ENCODE data around the gene RTN1. TPM values are rescaled to one million over a fixed set of nuclear protein-coding genes. Genes with fewer than 3 reads are reported as not detected.

Gene RTN1
- polyA plus RNA-seq, 2 of the 4 experiments (the other 2 are of a cell fraction) = 0.09 TPM; not detected in 1

DNA sequence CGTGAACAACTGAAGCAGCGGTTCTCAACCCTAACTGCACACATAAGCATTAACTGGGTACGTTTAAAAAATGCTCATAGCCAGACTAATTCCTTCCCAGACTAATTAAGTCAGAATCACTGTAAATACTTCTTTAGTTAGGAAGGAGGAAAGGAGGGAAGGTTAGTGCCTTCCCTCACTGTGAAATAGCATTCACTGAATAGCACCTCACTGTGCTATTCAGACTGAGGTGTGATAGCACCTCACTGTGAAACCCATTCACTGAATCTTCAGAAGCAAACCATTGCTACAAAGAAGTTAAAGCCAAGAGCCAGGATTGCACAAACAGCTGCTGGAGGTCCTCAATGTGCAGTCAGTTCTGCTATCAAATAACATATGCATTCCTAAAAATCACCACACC is 58.8 kb downstream of the RTN1 start:
- WGBS (ENCODE audit: missing lambda C conversion rate) = 7% methylated on average over 3 of the region's 3 CpGs
- no peak for TF ChIP-seq CHD2 (IDR thresholded peaks at IDR 0.05; ENCODE audit: low read length, partially characterized antibody)
- TF ChIP-seq, protein P1, sequence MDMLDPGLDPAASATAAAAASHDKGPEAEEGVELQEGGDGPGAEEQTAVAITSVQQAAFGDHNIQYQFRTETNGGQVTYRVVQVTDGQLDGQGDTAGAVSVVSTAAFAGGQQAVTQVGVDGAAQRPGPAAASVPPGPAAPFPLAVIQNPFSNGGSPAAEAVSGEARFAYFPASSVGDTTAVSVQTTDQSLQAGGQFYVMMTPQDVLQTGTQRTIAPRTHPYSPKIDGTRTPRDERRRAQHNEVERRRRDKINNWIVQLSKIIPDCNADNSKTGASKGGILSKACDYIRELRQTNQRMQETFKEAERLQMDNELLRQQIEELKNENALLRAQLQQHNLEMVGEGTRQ (IDR thresholded peaks at IDR 0.05) = no peak
- no peak for TF ChIP-seq ZFP36 (IDR thresholded peaks at IDR 0.05; ENCODE audit: borderline replicate concordance, partially characterized antibody)
- Histone ChIP-seq H3K4me1 (no peaks in the 10 kb centered on the region), H3K4me2 (no peak overlapping the region), H3K4me3 (no peak overlapping the region), H3K9me3 (no peaks in the 10 kb centered on the region), H3K27ac (no peak overlapping the region)
- ATAC-seq (no peak), DNase-seq (ENCODE audit: low read depth in 1 of 2, low spot score in 1 of 2) (no peak), FAIRE-seq (no peak)
- POLR2A ChIA-PET = no interaction called here
- CTCF ChIA-PET = interaction anchor here (1.0 kb wide), 1 partner anchor 373 kb away, joined by 4 read pairs; no protein-coding TSS in a partner anchor

DNA sequence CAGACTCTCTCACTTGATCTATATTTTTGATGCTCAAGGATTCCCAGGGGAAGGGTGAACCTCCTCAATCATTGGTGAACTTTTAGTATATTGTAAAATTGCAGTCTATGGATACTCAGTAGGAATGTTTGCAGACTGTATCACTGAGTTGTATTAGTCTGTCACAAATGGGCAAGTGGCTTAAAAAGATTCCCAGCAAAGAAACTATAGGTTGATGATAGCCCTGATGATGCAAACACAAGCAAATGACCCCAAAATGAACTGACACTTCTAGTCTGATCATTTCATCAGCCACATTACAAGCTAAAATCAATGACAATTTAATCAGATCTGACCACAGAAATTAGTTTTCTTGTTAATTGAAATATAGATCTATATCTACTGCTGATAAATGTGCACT is 59.5 kb downstream of the RTN1 start:
- ChIA-PET POLR2A (no interaction called here), CTCF (interaction anchor here (1.0 to 1.1 kb wide), 2 partner anchors 38 to 373 kb away, joined by 3 to 4 read pairs; no protein-coding TSS in a partner anchor)
- Histone ChIP-seq H3K27ac (no peak overlapping the region), H3K9me3 (no peaks in the 10 kb centered on the region), H3K4me3 (no peak overlapping the region), H3K4me1 (no peaks in the 10 kb centered on the region), H3K4me2 (no peak overlapping the region)
- DNase-seq (ENCODE audit: low read depth in 1 of 2, low spot score in 1 of 2) (no peak), FAIRE-seq (no peak), ATAC-seq (no peak)
- TF ChIP-seq FOSL2 (IDR thresholded peaks at IDR 0.05) (no peak), FOSL2 (CRISPR knock-in tag; IDR thresholded peaks at IDR 0.05) (no peak), FOSB (CRISPR knock-in tag; IDR thresholded peaks at IDR 0.05) (no peak), RAD21 (conservative IDR thresholded peaks at IDR 0.05 in 1 of 2, IDR thresholded peaks at IDR 0.05 in 1 of 2) (no peak), TP53 (CRISPR knock-in tag; IDR thresholded peaks at IDR 0.05) (no peak), RARB (CRISPR knock-in tag; IDR thresholded peaks at IDR 0.05) (no peak), HES2 (IDR thresholded peaks at IDR 0.05) (no peak), KDM1A (IDR thresholded peaks at IDR 0.05; ENCODE audit: low read depth) (no peak), ZFP36 (IDR thresholded peaks at IDR 0.05; ENCODE audit: borderline replicate concordance, partially characterized antibody) (no peak)
- TF ChIP-seq, protein P1 (IDR thresholded peaks at IDR 0.05) = no peak
- TF ChIP-seq, protein P2, sequence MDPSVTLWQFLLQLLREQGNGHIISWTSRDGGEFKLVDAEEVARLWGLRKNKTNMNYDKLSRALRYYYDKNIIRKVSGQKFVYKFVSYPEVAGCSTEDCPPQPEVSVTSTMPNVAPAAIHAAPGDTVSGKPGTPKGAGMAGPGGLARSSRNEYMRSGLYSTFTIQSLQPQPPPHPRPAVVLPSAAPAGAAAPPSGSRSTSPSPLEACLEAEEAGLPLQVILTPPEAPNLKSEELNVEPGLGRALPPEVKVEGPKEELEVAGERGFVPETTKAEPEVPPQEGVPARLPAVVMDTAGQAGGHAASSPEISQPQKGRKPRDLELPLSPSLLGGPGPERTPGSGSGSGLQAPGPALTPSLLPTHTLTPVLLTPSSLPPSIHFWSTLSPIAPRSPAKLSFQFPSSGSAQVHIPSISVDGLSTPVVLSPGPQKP (IDR thresholded peaks at IDR 0.05; ENCODE audit: low read depth, low read length) = no peak

- H3K9me3 ChIP-seq = no peaks in the 10 kb centered on the region
- H3K4me3 ChIP-seq = no peak overlapping the region
- ATAC-seq = no peak
- no peak for FAIRE-seq
- ChIA-PET CTCF (no interaction called here), POLR2A (no interaction called here)
- no peaks in the 10 kb centered on the region for H3K4me1 ChIP-seq
- WGBS (ENCODE audit: missing lambda C conversion rate) = 42% methylated on average over 7 of the region's 7 CpGs
- no peak for TF ChIP-seq EHMT2 (IDR thresholded peaks at IDR 0.05; ENCODE audit: low read depth)
- no peak for TF ChIP-seq CHD4 (IDR thresholded peaks at IDR 0.05; ENCODE audit: borderline replicate concordance)
- no peak for TF ChIP-seq HOXB13 (CRISPR knock-in tag; IDR thresholded peaks at IDR 0.05; ENCODE audit: low read depth)
- TF ChIP-seq, protein P2 (IDR thresholded peaks at IDR 0.05; ENCODE audit: low read depth, low read length) = no peak
- TF ChIP-seq TFCP2L1 (CRISPR knock-in tag; IDR thresholded peaks at IDR 0.05) = no peak
- TF ChIP-seq ZNF302 (CRISPR knock-in tag; IDR thresholded peaks at IDR 0.05) = no peak
- no peak for TF ChIP-seq MAFK (IDR thresholded peaks at IDR 0.05; ENCODE audit: partially characterized antibody)
- no peak for TF ChIP-seq HMGXB4 (CRISPR knock-in tag; IDR thresholded peaks at IDR 0.05; ENCODE audit: borderline replicate concordance)
- TF ChIP-seq KDM1A (IDR thresholded peaks at IDR 0.05; ENCODE audit: low read depth) = no peak
- TF ChIP-seq, protein P3, sequence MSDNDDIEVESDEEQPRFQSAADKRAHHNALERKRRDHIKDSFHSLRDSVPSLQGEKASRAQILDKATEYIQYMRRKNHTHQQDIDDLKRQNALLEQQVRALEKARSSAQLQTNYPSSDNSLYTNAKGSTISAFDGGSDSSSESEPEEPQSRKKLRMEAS (IDR thresholded peaks at IDR 0.05) = no peak
- TF ChIP-seq ZC3H11A (IDR thresholded peaks at IDR 0.05) = no peak
- TF ChIP-seq, protein P4, sequence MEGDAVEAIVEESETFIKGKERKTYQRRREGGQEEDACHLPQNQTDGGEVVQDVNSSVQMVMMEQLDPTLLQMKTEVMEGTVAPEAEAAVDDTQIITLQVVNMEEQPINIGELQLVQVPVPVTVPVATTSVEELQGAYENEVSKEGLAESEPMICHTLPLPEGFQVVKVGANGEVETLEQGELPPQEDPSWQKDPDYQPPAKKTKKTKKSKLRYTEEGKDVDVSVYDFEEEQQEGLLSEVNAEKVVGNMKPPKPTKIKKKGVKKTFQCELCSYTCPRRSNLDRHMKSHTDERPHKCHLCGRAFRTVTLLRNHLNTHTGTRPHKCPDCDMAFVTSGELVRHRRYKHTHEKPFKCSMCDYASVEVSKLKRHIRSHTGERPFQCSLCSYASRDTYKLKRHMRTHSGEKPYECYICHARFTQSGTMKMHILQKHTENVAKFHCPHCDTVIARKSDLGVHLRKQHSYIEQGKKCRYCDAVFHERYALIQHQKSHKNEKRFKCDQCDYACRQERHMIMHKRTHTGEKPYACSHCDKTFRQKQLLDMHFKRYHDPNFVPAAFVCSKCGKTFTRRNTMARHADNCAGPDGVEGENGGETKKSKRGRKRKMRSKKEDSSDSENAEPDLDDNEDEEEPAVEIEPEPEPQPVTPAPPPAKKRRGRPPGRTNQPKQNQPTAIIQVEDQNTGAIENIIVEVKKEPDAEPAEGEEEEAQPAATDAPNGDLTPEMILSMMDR (IDR thresholded peaks at IDR 0.05) = no peak
- no peak for TF ChIP-seq JUNB (IDR thresholded peaks at IDR 0.05)
- no peak for TF ChIP-seq BHLHE40 (IDR thresholded peaks at IDR 0.05; ENCODE audit: low read depth, low read length)
- H3K27ac ChIP-seq = no peak overlapping the region
- DNase-seq (ENCODE audit: low read depth in 1 of 2, low spot score in 1 of 2) = no peak
- no peak overlapping the region for H3K4me2 ChIP-seq
Measured at GRCh38 chr14:59803052-59803540, 67.5 kb downstream of the RTN1 start.
